WI38 (cell line): Measurements from ENCODE around the gene UPK2.

Source experiments
- H3K4me3 ChIP-seq: 2 replicates; pipeline ENCODE4 v1.5.1; 2011; ENCODE audit warnings: low read depth, mild to moderate bottlenecking, control low read depth, low read length
- TF ChIP-seq, protein P1 (sequence below): IDR thresholded peaks from 2 replicates; pipeline ENCODE4 v1.5.1; 2012; ENCODE audit warnings: low read depth, mild to moderate bottlenecking, control low read depth, low read length

UPK2 gene

DNA sequence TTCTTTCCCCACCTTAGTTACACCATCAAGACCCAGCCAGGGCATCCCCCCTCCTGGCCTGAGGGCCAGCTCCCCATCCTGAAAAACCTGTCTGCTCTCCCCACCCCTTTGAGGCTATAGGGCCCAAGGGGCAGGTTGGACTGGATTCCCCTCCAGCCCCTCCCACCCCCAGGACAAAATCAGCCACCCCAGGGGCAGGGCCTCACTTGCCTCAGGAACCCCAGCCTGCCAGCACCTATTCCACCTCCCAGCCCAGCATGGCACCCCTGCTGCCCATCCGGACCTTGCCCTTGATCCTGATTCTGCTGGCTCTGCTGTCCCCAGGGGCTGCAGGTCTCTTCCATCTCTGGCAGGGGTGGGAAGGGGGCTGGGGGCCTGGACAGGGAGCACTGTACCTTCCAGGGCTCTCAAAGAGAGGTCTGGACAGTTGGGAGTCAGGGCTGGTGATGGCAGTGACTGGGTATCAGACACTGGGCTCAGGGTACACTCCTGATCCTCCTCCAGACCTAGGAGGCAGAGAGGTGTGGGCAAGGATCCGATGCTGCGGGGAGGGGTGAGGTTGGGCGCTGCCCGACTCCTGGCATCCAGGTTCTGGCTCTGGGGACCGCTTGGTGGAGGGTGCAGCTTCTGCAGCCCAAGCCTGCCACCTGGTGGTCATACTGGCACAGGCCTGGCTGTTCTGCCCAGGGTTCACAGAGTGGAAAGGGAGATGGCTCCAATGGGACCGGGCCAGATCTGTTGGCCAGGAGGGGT is at the start of gene UPK2:
Gene UPK2 (plus strand): TSS at position 205 of the 753 bp plus-strand sequence. CDS start 53 bp downstream, at position 258.
- TF ChIP-seq, protein P1, sequence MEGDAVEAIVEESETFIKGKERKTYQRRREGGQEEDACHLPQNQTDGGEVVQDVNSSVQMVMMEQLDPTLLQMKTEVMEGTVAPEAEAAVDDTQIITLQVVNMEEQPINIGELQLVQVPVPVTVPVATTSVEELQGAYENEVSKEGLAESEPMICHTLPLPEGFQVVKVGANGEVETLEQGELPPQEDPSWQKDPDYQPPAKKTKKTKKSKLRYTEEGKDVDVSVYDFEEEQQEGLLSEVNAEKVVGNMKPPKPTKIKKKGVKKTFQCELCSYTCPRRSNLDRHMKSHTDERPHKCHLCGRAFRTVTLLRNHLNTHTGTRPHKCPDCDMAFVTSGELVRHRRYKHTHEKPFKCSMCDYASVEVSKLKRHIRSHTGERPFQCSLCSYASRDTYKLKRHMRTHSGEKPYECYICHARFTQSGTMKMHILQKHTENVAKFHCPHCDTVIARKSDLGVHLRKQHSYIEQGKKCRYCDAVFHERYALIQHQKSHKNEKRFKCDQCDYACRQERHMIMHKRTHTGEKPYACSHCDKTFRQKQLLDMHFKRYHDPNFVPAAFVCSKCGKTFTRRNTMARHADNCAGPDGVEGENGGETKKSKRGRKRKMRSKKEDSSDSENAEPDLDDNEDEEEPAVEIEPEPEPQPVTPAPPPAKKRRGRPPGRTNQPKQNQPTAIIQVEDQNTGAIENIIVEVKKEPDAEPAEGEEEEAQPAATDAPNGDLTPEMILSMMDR: peak; percentile 91
- H3K4me3 ChIP-seq: no peak within 1 kb of the TSS

DNA sequence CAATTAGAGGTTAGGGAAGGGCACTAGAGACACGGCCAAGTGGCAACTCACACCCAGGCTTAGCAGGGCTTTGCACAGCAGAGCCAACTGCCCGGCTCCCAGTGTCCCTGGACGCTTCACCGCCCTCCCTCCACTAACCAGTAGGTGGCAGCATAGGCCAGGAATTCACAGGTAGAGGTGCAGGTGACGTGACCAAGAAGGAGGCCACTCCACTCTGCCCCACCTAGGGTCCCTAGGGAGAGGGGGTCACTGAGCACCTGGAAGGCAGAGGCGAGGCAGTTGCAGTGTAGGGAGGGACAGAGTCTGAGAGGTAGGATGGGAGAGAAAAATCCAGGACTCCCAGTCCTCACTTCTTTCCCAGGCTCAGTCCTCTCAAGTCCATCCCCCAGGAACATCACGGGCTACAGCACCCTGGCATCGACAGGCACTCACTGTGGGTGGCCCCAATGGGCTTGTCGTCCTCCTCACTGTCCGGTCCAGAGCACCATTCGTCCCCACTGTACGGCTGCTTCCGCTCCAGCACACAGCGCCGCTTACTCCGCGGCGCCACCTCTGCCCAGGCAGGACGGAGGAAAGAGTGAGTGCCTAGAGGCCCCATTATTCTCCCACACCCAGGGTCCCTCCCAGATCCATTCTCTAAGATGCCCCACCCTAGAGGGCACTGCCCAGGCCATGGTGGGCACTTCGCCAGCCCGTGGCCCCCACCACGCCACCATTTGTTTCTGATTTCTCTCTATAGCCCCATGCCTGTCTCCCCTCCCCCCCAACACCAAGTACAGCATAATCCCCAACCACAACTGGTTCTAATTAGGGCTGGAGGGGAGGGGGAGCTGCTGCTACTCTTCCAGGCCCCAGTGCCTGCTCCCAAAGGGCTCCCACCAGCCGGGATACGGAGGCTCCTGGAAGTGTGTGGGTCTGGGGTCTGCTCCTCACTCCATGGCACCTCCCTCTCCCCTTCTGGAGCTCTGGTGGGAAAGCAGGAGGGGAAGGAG is 48.8 kb upstream of the UPK2 start:
- TF ChIP-seq, protein P1: peak; percentile 86
- H3K4me3 ChIP-seq: no peak overlapping the region

DNA sequence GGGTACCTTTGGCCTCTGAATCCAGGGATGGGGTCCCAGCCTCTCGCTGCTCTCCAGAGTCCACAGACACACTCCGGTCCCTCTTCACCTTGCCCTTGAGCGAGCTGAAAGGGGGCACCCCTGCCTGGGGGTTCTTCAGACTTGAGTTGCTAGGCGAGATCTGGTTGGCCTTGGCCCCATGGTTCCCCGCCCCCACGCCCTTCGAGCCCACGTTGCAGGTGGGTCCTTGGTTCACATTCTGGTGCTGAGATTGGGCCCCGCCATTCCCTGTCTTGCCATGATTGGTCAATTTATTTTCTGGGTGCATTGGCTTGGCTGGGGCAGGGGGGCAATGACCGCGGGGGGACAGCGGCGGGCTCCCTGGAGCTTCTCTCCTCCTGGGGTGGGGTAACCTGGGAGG is 47.8 kb upstream of the UPK2 start:
- H3K4me3 ChIP-seq: no peak overlapping the region

DNA sequence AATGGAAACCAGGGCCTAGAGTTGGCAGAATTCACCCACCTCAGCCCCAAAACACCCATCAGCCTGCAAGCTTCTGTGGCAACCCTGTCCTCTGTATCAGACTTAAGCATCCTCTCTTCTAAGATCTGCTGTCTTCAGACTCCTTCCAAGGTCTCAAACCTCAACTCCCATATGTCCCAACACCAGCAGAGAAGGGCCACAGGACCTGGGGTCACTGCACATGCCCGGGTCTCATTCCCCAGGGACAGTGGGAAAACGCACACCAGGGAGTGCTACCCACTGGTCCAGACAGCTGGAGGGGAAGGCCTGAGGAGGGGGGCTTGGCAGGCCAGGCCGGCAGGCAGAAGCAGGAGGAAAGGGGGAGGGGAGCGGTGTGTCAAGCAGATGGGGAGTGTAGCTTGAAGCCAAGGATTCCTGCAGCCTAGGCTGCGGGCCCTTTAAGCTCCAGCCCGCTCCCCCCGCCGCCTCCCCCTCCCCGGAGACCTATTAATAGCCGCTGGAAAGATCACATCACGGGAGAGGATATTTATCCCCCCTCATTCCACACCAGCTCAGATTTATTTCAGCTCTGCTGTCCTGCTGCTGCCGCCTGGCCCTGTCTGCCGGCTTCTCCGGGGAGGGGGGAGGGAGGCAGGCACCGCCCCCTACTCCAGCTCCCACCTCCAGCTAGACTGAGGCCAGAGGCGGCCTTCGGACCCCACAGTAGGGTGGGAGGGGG is 47.0 kb upstream of the UPK2 start:
- TF ChIP-seq, protein P1: no peak
- H3K4me3 ChIP-seq: peak overlapping the region; percentile 59

More for the DNA sequence above, 47.8 kb upstream of the UPK2 start:
- TF ChIP-seq, protein P1: no peak

DNA sequence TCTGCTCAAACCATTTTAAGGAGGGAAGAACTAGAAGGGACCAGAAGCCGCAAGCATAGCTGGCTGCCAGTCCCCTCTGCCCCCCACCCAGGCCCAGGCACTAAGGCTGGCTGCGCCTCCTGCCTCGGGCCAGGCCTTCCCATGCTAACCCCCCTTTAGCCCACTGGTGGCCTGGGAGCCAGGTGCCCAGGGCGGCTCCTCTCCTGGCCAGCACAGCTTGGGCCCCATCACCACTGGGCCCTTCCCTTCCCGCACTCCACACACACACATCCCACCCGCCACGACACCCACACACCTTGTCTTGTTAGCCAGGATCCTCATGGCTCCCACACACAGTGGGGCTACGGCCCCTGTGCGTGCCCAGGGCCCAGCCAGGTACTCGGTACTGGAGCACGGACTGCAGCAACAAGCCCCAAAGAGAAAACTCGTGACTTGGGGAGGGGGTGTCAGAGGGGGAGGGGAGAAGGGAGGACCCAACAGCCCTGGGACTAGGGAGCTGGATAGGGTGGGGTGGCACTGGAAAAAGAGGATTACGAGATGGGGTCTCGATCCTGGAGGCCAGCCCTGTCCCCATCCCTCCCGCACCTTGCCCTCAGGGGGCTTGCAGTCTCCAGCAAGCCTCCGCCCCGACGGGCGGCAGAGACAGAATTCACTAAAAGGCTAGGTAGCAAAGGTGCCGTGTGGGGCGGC is 46.3 kb upstream of the UPK2 start:
- H3K4me3 ChIP-seq: peak overlapping the region; percentile 59
- TF ChIP-seq, protein P1: no peak

DNA sequence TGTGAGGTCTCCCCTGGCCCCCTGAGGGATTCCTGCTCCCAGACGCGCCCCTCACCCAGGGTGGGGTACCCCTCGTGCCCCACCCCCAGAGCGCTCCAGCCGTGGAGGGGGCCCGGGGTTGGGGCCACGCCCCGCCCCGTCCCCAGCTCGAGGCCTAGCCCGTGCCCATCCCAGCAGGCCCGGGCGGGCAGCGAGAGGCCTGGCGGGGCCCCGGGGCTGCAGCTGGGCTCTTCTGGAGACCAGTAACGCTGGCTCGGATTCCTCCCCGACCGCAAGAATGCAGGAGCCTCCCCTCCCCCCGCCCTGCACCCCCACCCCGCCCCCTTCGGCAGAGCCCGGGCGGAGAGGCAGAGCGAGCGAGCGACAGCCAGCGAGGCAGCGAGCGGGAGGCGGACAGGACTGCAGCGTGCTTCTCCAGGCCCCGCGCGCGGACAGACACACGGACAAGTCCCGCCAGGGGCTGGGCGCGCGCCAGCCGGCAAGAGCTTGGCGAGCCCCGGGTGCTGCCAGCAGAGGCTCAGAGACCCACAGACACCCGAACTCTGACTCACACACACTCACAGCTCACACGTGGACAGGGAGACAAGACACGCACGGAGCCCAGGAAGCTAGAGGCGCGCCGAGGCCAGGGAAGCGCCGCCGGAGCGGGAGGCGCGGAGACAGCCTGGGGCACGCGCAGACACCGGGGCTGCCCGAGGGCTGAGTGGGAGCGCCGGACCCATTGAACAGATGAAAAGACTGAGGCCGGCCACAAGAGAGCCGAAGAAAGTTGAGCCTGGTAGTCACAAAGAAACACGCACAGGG is 45.6 kb upstream of the UPK2 start:
- TF ChIP-seq, protein P1: no peak
- H3K4me3 ChIP-seq: peak overlapping the region; percentile 59
